Right atrium auricular region (tissue), 2 donors: ENCODE results near the gene RAD51B. TPM values are rescaled to one million over a fixed set of nuclear protein-coding genes. Genes with fewer than 3 reads are reported as not detected.

Source experiments
- DNase-seq: peaks from one replicate; pipeline ENCODE4 v3.0.0-alpha.2; 2019; ENCODE audit warnings: low spot score
- H3K27ac ChIP-seq, 2 donors: fragments of 200-600 bp; sonication (generic); 1 replicate in 1 of 2; 2 replicates in 1 of 2; pipeline ENCODE4 v1.5.1; 2016 to 2019
- H3K27me3 ChIP-seq, 2 donors: fragments of 200-600 bp; sonication (generic); one replicate each; pipeline versions ENCODE4 v1.5.1 to v1.6.0; 2017 to 2019
- H3K36me3 ChIP-seq: fragments of 200-600 bp; sonication (generic); one replicate; pipeline ENCODE4 v1.5.1; 2016
- H3K4me1 ChIP-seq, 2 donors: fragments of 200-600 bp; sonication (generic); one replicate each; pipeline versions ENCODE4 v1.5.1 to v1.6.0; 2017 to 2019
- H3K4me3 ChIP-seq, 2 donors: fragments of 200-600 bp; sonication (generic); 1 replicate in 1 of 2; 2 replicates in 1 of 2; pipeline ENCODE4 v1.5.1; 2017 to 2019; ENCODE audit warnings: mild to moderate bottlenecking in 1 of 2, moderate library complexity in 1 of 2
- H3K9me3 ChIP-seq, 2 donors: fragments of 200-600 bp; sonication (generic); one replicate each; pipeline ENCODE4 v1.5.1; 2019
- CTCF ChIP-seq, 2 donors: fragments of 200-600 bp; sonication (generic); IDR thresholded peaks; one replicate each; pipeline ENCODE4 v1.5.1; 2019; ENCODE audit warnings: antibody characterized with exemption in 2 of 2
- total RNA-seq, 2 donors: library from RNA; depleted of rRNA; stranded (reverse); fragments of >200 nt; gene quantifications; one replicate each; pipeline ENCODE4 v1.1.0, GENCODE V29; 2016

RAD51B gene
- total RNA-seq, 2 donors from 2014 or later = 1.2 to 1.5 TPM

GRCh38 chr14:67973436-67973835 is 153.9 kb downstream of the RAD51B start:
- H3K36me3 ChIP-seq = no peaks in the 10 kb centered on the region

GRCh38 chr14:67975470-67975869 is 155.9 kb downstream of the RAD51B start:
- H3K9me3 ChIP-seq = no peaks in the 10 kb centered on the region
- no peaks in the 10 kb centered on the region for H3K36me3 ChIP-seq
- no peak overlapping the region for H3K4me3 ChIP-seq
- peaks cover 0 to 7% of the 10 kb centered on the region in 2 donors for H3K4me1 ChIP-seq
- TF ChIP-seq CTCF (IDR thresholded peaks at IDR 0.05) = no peak
- H3K27ac ChIP-seq = no peak overlapping the region
- H3K27me3 ChIP-seq = no peaks in the 10 kb centered on the region
- no peak for DNase-seq

More at GRCh38 chr14:67973436-67973835, 153.9 kb downstream of the RAD51B start:
- no peak for DNase-seq
- Histone ChIP-seq H3K9me3 (no peaks in the 10 kb centered on the region), H3K4me1 (peaks cover 0 to 6% of the 10 kb centered on the region in 2 donors), H3K27me3 (no peaks in the 10 kb centered on the region), H3K27ac (no peak overlapping the region), H3K4me3 (no peak overlapping the region)
- no peak for TF ChIP-seq CTCF (IDR thresholded peaks at IDR 0.05)

- no peaks in the 10 kb centered on the region for H3K9me3 ChIP-seq
- no peaks in the 10 kb centered on the region for H3K27me3 ChIP-seq
- H3K4me1 ChIP-seq = peaks cover 0 to 7% of the 10 kb centered on the region in 2 donors
- no peak overlapping the region for H3K4me3 ChIP-seq
- no peak for TF ChIP-seq CTCF (IDR thresholded peaks at IDR 0.05)
- H3K36me3 ChIP-seq = no peaks in the 10 kb centered on the region
- no peak for DNase-seq
- H3K27ac ChIP-seq = no peak overlapping the region
Measured at GRCh38 chr14:67977434-67978034, 158.0 kb downstream of the RAD51B start.

GRCh38 chr14:67978749-67979148 is 159.2 kb downstream of the RAD51B start:
- TF ChIP-seq CTCF (IDR thresholded peaks at IDR 0.05) = no peak

GRCh38 chr14:67982711-67983608 is 163.4 kb downstream of the RAD51B start:
- H3K4me1 ChIP-seq = peaks cover 0 to 6% of the 10 kb centered on the region in 2 donors
- no peak overlapping the region for H3K4me3 ChIP-seq
- no peaks in the 10 kb centered on the region for H3K9me3 ChIP-seq
- no peak for TF ChIP-seq CTCF (IDR thresholded peaks at IDR 0.05)
- H3K27me3 ChIP-seq = no peaks in the 10 kb centered on the region
- H3K36me3 ChIP-seq = no peaks in the 10 kb centered on the region
- DNase-seq = no peak
- no peak overlapping the region for H3K27ac ChIP-seq

More at GRCh38 chr14:67978749-67979148, 159.2 kb downstream of the RAD51B start:
- Histone ChIP-seq H3K4me3 (no peak overlapping the region), H3K9me3 (no peaks in the 10 kb centered on the region), H3K27me3 (no peaks in the 10 kb centered on the region), H3K27ac (no peak overlapping the region), H3K36me3 (no peaks in the 10 kb centered on the region), H3K4me1 (peaks cover 0 to 7% of the 10 kb centered on the region in 2 donors)
- DNase-seq = no peak
